HG03060 (cell line): Measurements from ENCODE around the gene HOXC11.

ENCODE experiments used
- ATAC-seq: cut with Tn5 transposase; IDR thresholded peaks from one replicate; pipeline ENCODE4 v1.9.1; 2021; ENCODE audit warnings: low read depth, moderate number of reproducible peaks; ENCODE audit not compliant: unreplicated experiment

HOXC11 gene

GRCh38 chr12:54019091-54019811 is 46.3 kb downstream of the HOXC11 start:
- ATAC-seq = no peak

DNA sequence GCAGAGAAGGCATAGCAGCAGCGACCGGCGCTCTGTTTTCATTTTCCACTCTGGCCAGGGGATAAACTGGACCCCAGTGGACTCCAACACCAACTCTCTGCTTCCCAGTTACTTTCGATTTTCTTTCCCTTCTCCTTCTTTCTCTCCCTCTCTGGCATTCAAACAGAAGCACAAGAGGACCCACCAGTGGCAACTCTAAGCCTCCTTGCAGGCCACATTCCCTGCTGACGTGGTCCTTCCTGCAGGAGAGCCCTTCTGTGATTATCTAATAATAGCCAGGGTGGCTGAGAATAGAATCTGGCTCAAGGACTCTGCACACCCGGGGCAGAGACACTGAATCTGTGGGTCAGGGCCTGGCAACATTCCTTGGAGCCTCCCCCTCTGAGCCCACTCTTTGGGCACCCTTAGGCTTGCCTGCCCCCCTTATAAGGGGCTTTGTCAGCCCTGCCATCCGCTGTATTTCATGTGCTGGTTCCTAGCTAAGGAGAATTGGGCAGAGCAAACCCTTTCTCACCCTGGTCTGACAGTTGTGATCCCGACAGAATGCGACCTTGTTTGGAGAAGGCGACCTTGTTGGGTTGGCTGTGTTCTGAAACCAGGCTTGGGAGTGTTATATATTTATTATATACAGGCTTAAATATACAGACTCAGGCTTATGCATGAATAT is 47.1 kb downstream of the HOXC11 start:
- ATAC-seq = no peak

GRCh38 chr12:54020591-54021405 is 47.9 kb downstream of the HOXC11 start:
- ATAC-seq = no peak

DNA sequence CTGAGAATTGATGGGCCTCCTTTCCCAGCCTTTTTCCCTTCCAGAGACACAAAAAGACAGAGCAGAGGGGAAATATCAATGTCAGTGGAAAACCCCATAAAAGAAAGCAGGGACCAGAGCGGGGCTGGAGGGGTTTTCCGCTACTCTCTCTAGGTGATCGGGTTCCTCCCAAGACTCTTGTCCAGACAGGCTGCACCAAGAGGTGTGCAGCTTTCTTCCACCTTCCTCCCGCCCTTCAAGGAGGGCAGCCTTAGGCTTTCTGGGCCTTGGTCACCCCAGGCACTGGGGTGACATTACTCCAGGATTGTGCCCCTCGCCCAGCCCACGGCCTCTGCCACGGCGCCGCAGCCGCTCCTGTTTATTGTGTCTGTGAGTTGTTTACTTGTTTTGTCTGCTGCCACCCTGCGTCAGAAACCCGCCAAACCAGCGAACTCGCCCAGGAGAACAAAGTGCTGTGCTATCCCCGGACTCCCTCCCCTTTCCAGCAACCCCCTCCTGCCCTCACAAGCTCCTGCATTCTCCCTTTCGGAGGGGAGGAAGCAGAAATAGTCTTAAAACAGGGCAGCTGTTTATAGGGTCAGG is 48.6 kb downstream of the HOXC11 start:
- ATAC-seq = no peak

DNA sequence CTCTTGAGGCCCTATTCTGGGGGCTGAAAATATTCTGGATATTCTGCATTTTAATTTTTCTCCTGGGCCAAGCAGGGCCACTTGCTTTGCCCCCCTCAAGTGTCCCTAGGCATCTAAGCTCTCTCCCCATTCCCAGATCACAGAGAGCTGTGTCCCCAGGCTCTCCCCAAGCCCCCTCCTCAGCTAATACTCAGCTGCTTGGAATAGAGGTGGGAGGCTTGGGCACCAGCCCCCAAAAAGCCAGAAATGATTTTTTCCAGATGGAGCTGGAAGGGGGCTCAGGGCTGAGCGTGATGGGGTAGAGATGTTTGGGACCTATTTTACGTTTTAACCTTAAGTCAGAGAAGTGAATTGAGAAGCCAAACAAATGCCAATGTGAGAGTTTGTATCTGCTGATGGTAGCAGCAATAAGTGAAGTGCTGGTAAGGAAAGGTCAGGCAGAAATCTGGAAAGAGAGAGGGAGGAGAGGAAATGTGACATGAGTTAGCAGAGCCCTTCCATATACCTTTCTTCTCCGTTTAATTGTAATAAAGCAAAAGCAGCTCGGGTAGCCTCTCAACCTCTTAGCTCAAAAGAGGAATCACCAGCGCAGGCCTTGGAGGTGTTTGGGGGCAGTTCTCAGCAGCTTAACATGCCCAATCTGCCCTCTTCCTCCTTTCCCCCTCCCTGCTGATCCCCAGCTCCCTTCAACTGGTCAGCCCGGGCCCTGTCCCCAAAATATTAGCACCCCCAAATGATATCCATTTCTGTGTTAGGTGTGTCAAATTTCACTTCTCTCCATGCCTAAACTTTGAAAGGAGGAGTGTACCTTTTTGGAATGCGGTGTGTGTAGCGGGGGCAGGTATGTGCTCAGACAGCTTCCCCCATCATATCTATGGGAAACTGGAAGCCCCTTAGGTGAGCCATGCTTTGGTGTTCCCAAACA is 50.3 kb downstream of the HOXC11 start:
- no peak for ATAC-seq

DNA sequence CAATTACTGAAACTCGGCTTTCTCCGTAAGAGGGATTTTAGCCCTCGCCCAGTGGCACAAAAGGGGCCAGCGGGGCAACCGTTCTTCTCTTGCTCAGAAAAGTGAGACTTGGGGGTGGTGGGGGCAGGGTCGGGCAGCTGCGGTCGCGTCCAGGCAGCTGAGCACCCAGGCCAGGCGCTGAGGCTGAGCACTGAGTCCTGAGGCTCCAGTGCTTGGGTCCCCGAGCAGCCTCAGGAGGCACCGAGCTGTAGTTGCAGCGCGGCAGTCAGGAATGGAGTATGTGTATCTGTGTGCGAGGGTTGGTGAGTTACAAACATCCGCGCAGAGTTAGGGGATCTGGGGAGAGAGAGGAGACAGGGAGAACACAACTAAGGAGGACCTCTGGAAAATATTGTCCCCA is 51.2 kb downstream of the HOXC11 start:
- no peak for ATAC-seq

- no peak for ATAC-seq
Observed at GRCh38 chr12:54024581-54025305, 51.8 kb downstream of the HOXC11 start.

DNA sequence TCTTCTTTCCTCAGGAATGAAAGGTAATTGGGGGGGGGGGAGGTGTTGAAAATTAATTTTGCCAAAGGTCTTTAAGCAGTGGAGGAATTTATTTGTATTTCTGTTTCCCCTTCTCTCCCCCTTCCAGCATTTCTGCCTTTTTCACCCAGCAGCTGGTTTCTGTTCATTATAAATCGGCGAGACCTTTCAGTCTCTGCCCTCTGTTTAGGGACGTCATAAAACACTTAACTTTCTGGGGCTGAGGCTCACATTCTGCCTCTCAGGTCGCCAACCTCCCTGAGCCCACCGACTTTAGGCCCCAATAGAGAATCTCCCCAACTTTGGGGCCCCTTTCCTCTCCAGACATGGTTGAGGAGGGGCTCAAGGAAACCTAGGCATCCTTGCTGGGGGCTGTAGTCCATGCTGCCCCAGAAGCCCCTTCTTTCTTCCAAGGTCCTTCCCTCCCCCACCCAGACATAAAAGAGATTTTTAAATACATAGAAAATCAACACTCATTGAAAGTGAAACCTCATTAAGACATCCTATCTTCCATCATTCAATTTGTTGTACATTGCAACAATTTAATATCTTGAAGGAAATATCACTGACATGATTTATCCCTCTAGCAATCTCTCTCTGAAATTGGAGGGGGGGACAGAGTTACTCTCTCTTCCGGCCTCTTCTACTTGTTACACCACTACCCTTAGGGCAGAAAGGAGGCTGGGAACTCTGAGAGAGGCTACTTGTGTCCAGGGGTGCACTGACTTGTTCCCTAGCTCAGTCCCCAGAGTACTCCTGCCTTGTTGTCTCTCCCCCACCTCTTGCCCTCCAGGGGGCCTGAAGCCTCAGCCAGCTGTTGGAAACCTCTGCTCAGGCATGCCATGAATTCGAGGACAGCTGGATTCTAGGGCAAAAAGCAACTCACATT is 52.8 kb downstream of the HOXC11 start:
- ATAC-seq = no peak

DNA sequence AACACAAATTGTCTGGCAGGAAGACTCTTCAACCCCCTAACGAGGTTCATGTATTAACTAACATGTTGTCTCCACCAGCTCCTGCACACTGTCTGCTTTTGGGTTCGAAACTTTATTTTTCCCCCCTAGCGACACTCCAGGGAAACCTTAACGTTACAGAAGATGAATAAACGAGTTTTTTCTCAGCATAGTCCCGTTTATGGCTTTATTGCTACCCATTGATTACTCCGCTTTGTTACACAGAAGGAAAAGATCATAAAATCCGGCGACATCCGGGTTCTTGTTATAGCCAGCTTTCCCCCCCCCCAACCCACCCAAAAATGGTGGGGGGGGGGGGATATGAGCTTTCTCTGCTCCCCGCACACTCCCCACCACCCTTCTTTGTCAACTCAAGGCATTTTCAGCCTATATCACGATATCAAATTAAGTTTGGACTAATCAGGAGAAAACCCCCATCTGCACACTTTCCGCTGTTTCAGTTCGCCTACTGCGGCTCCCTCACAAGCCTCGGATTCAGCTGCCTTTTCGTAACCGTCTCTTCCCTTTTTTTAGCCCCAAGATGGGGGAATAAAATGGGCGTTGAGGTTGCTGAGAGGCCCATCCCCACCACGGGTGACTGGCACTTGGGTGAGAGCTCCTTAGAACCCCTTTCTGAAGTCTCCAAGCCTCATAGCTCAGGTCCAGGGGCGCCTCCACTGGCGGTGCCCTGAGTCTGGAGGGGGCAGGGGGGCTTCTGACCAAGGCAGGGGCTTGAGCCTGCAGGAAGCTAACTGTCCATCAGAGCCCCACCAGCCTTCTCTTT is 53.9 kb downstream of the HOXC11 start:
- no peak for ATAC-seq
